ENCODE data around the gene HLA-DMB. TPM values are rescaled to one million over a fixed set of nuclear protein-coding genes. Genes with fewer than 3 reads are reported as not detected.

Gene HLA-DMB
- total RNA-seq, 1 experiment from 2014 or later = 1.7 TPM

GRCh38 chr6:32903952-32904351, 36.9 kb downstream of the HLA-DMB start:
- no peaks in the 10 kb centered on the region for H3K79me1 ChIP-seq (ENCODE audit: insufficient read depth, low read depth, low read length, poor library complexity, severe bottlenecking)
- H4K8ac ChIP-seq (replicated peaks; ENCODE audit: insufficient read length, low read depth, low read length) = no peak overlapping the region
- no peak overlapping the region for H3K56ac ChIP-seq (ENCODE audit: insufficient read length, low read depth, low read length)
- no peak overlapping the region for H3T11ph ChIP-seq (ENCODE audit: low read length)
- no peak overlapping the region for H4K5ac ChIP-seq (ENCODE audit: insufficient read length, low read depth, low read length)
- no peak for DNase-seq
- H3K9ac ChIP-seq (ENCODE audit: extremely low read depth, insufficient read length, low read length) = no peak overlapping the region
- no peak for TF ChIP-seq CTCF (conservative IDR thresholded peaks at IDR 0.05)
- H2BK12ac ChIP-seq (ENCODE audit: insufficient read length, low read depth, low read length) = no peak overlapping the region
- H2BK20ac ChIP-seq (ENCODE audit: low read depth, low read length, poor library complexity, severe bottlenecking) = no peak overlapping the region
- no peaks in the 10 kb centered on the region for H3K23me2 ChIP-seq (ENCODE audit: insufficient read length, low read depth, low read length, poor library complexity, severe bottlenecking)
- H3K27me3 ChIP-seq (ENCODE audit: insufficient read depth, low read length) = no peaks in the 10 kb centered on the region
- H3K27ac ChIP-seq (ENCODE audit: insufficient read length, low read depth, low read length) = no peak overlapping the region
- H2AFZ ChIP-seq (ENCODE audit: low read length) = no peak overlapping the region
- Mint-ChIP-seq H3K9me3 (no peaks in the 10 kb centered on the region), H3K27ac (no peak overlapping the region), H3K36me3 (ENCODE audit: insufficient read depth in 1 of 3, low read depth in 3 of 3) (no peaks in the 10 kb centered on the region; a peak in 1 of 7 replicates), H3K27me3 (ENCODE audit: low read depth) (no peaks in the 10 kb centered on the region), H3K4me3 (no peak overlapping the region), H3K4me1 (no peaks in the 10 kb centered on the region)
- H2BK120ac ChIP-seq (ENCODE audit: low read depth, low read length, poor library complexity, severe bottlenecking) = no peak overlapping the region
- no peaks in the 10 kb centered on the region for H3K9me3 ChIP-seq (ENCODE audit: control insufficient read depth, low read depth, low read length)
- H3K4me2 ChIP-seq (ENCODE audit: insufficient read depth, insufficient read length, low read length) = no peak overlapping the region
- no peak overlapping the region for H3K4ac ChIP-seq (ENCODE audit: low read depth, low read length)
- no peaks in the 10 kb centered on the region for H3K79me2 ChIP-seq (ENCODE audit: insufficient read depth, low read length)
- no peak overlapping the region for H4K91ac ChIP-seq (ENCODE audit: insufficient read length, low read depth, low read length)
- H3K23ac ChIP-seq (ENCODE audit: insufficient read length, low read depth, low read length) = no peak overlapping the region
- no peak overlapping the region for H2AK5ac ChIP-seq (ENCODE audit: insufficient read length, low read length)
- no peak overlapping the region for H3K14ac ChIP-seq (ENCODE audit: insufficient read depth, low read length)
- no peak overlapping the region for H2BK5ac ChIP-seq (ENCODE audit: insufficient read length, low read length)
- no peak overlapping the region for H3K18ac ChIP-seq (ENCODE audit: insufficient read length, low read depth, low read length)
- H2BK15ac ChIP-seq (ENCODE audit: low read depth, low read length) = no peak overlapping the region
- H3K4me1 ChIP-seq (ENCODE audit: insufficient read depth, low read length) = no peaks in the 10 kb centered on the region
- H4K20me1 ChIP-seq (ENCODE audit: control insufficient read depth, insufficient read depth, insufficient read length) = no peaks in the 10 kb centered on the region
